ENCODE results near the gene SPOPL. TPM values are rescaled to one million over a fixed set of nuclear protein-coding genes. Genes with fewer than 3 reads are reported as not detected.

The SPOPL gene
- total and polyA plus RNA-seq, 2 donors (not counting 1 experiment from before 2014, with no cell fraction given): 11.5 to 15.2 TPM

GRCh38 chr2:138494265-138494966 lies 7.2 kb upstream of the SPOPL start:
- no peak overlapping the region for H3K27ac ChIP-seq (ENCODE audit: insufficient read depth, low read length)
- no peaks in the 10 kb centered on the region for H3K4me1 ChIP-seq (ENCODE audit: control insufficient read depth, extremely low read depth, insufficient read depth, low read length)
- no peak for DNase-seq (ENCODE audit: low read depth in 2 of 2)
- H3K4me2 ChIP-seq (ENCODE audit: extremely low read depth, insufficient read depth, low read length): no peak overlapping the region
- no peaks in the 10 kb centered on the region for H3K36me3 ChIP-seq (ENCODE audit: control insufficient read depth, insufficient read depth, low read length)
- H4K20me1 ChIP-seq (ENCODE audit: control insufficient read depth, extremely low read depth, insufficient read depth, low read length): no peaks in the 10 kb centered on the region
- H3K27me3 ChIP-seq (ENCODE audit: control insufficient read depth, insufficient read depth, low read length): no peaks in the 10 kb centered on the region
- no peaks in the 10 kb centered on the region for H3K9me3 ChIP-seq (ENCODE audit: control insufficient read depth, insufficient read depth, low read depth, low read length)
- H3K79me2 ChIP-seq (ENCODE audit: control insufficient read depth, insufficient read depth, low read length): no peaks in the 10 kb centered on the region
- TF ChIP-seq EZH2 (IDR thresholded peaks at IDR 0.05; ENCODE audit: low read length, missing control alignments) (no peak), CTCF (conservative IDR thresholded peaks at IDR 0.05 in 1 of 2, IDR thresholded peaks at IDR 0.05 in 1 of 2; ENCODE audit: low read depth in 1 of 2, low read length in 2 of 2) (no peak)
- no peak overlapping the region for H3K9ac ChIP-seq (ENCODE audit: insufficient read depth, low read length)
- no peak overlapping the region for H2AFZ ChIP-seq (ENCODE audit: low read length)
- H3K4me3 ChIP-seq (replicated peaks in 1 of 4; ENCODE audit: control extremely low read depth in 1 of 4, insufficient read depth in 1 of 4, low read depth in 3 of 4, low read length in 4 of 4): no peak overlapping the region

GRCh38 chr2:138495384-138495783 lies 6.2 kb upstream of the SPOPL start:
- H3K36me3 ChIP-seq (ENCODE audit: control insufficient read depth, insufficient read depth, low read length): no peaks in the 10 kb centered on the region
- H3K4me2 ChIP-seq (ENCODE audit: extremely low read depth, insufficient read depth, low read length): no peak overlapping the region
- no peak overlapping the region for H3K4me3 ChIP-seq (replicated peaks in 1 of 4; ENCODE audit: control extremely low read depth in 1 of 4, insufficient read depth in 1 of 4, low read depth in 3 of 4, low read length in 4 of 4)
- no peaks in the 10 kb centered on the region for H3K79me2 ChIP-seq (ENCODE audit: control insufficient read depth, insufficient read depth, low read length)
- no peak for TF ChIP-seq EZH2 (IDR thresholded peaks at IDR 0.05; ENCODE audit: low read length, missing control alignments)
- TF ChIP-seq CTCF (conservative IDR thresholded peaks at IDR 0.05 in 1 of 2, IDR thresholded peaks at IDR 0.05 in 1 of 2; ENCODE audit: low read depth in 1 of 2, low read length in 2 of 2): no peak
- H3K9me3 ChIP-seq (ENCODE audit: control insufficient read depth, insufficient read depth, low read depth, low read length): no peaks in the 10 kb centered on the region
- no peak for DNase-seq (ENCODE audit: low read depth in 2 of 2)
- H3K27me3 ChIP-seq (ENCODE audit: control insufficient read depth, insufficient read depth, low read length): no peaks in the 10 kb centered on the region
- H3K27ac ChIP-seq (ENCODE audit: insufficient read depth, low read length): no peak overlapping the region
- no peaks in the 10 kb centered on the region for H4K20me1 ChIP-seq (ENCODE audit: control insufficient read depth, extremely low read depth, insufficient read depth, low read length)
- H3K4me1 ChIP-seq (ENCODE audit: control insufficient read depth, extremely low read depth, insufficient read depth, low read length): no peaks in the 10 kb centered on the region
- no peak overlapping the region for H3K9ac ChIP-seq (ENCODE audit: insufficient read depth, low read length)
- H2AFZ ChIP-seq (ENCODE audit: low read length): no peak overlapping the region

- Histone ChIP-seq H3K9ac (ENCODE audit: insufficient read depth, low read length) (no peak overlapping the region), H2AFZ (ENCODE audit: low read length) (no peak overlapping the region), H3K4me1 (ENCODE audit: control insufficient read depth, extremely low read depth, insufficient read depth, low read length) (no peaks in the 10 kb centered on the region), H3K4me2 (ENCODE audit: extremely low read depth, insufficient read depth, low read length) (no peak overlapping the region), H3K27me3 (ENCODE audit: control insufficient read depth, insufficient read depth, low read length) (no peaks in the 10 kb centered on the region), H3K79me2 (ENCODE audit: control insufficient read depth, insufficient read depth, low read length) (no peaks in the 10 kb centered on the region), H3K27ac (ENCODE audit: insufficient read depth, low read length) (no peak overlapping the region), H3K4me3 (replicated peaks in 1 of 4; ENCODE audit: control extremely low read depth in 1 of 4, insufficient read depth in 1 of 4, low read depth in 3 of 4, low read length in 4 of 4) (no peak overlapping the region), H4K20me1 (ENCODE audit: control insufficient read depth, extremely low read depth, insufficient read depth, low read length) (no peaks in the 10 kb centered on the region), H3K36me3 (ENCODE audit: control insufficient read depth, insufficient read depth, low read length) (no peaks in the 10 kb centered on the region), H3K9me3 (ENCODE audit: control insufficient read depth, insufficient read depth, low read depth, low read length) (no peaks in the 10 kb centered on the region)
- no peak for TF ChIP-seq EZH2 (IDR thresholded peaks at IDR 0.05; ENCODE audit: low read length, missing control alignments)
- no peak for TF ChIP-seq CTCF (conservative IDR thresholded peaks at IDR 0.05 in 1 of 2, IDR thresholded peaks at IDR 0.05 in 1 of 2; ENCODE audit: low read depth in 1 of 2, low read length in 2 of 2)
- DNase-seq (ENCODE audit: low read depth in 2 of 2): no peak
Measured at GRCh38 chr2:138496096-138496651, 5.4 kb upstream of the SPOPL start.

All from fibroblast of lung (primary cell).